GM12864 (cell line): ENCODE data around the gene PEX10.

Experiments
- DNase-seq: peaks from one replicate; pipeline ENCODE4 v3.0.0-alpha.2; 2011; ENCODE audit warnings: low read depth
- H3K4me3 ChIP-seq: 2 replicates; pipeline ENCODE4 v1.5.1; 2011; ENCODE audit warnings: mild to moderate bottlenecking, low read depth, low read length, control low read depth
- CTCF ChIP-seq: IDR thresholded peaks from 2 replicates; pipeline ENCODE4 v1.5.1; 2011; ENCODE audit warnings: low read depth, mild to moderate bottlenecking, moderate library complexity, low read length, control low read depth, inconsistent platforms; ENCODE audit errors: missing control alignments

The PEX10 gene

GRCh38 chr1:2427051-2427450 is 14.7 kb upstream of the PEX10 start:
- no peak for DNase-seq
- no peak for TF ChIP-seq CTCF
- no peak overlapping the region for H3K4me3 ChIP-seq

- TF ChIP-seq CTCF = no peak
- no peak overlapping the region for H3K4me3 ChIP-seq
- DNase-seq = no peak
These were observed 14.2 kb upstream of the PEX10 start for GRCh38 chr1:2426540-2426939.

- DNase-seq = no peak
- no peak overlapping the region for H3K4me3 ChIP-seq
- TF ChIP-seq CTCF = no peak
These were observed 13.5 kb upstream of the PEX10 start for GRCh38 chr1:2425892-2426291.

- no peak for TF ChIP-seq CTCF
- DNase-seq = no peak
- H3K4me3 ChIP-seq = no peak overlapping the region
These were observed 10.2 kb upstream of the PEX10 start for GRCh38 chr1:2422523-2422922.

GRCh38 chr1:2419416-2419815 is 7.1 kb upstream of the PEX10 start:
- no peak for TF ChIP-seq CTCF
- DNase-seq = no peak
- no peak overlapping the region for H3K4me3 ChIP-seq

GRCh38 chr1:2418791-2419320 is 6.5 kb upstream of the PEX10 start:
- H3K4me3 ChIP-seq = no peak overlapping the region
- TF ChIP-seq CTCF = no peak
- DNase-seq = no peak

- no peak for TF ChIP-seq CTCF
- no peak for DNase-seq
- H3K4me3 ChIP-seq = no peak overlapping the region
These were observed 5.5 kb upstream of the PEX10 start for GRCh38 chr1:2417833-2418225.
